ENCODE data around the gene ARMH3.

ARMH3 gene

GRCh38 chr10:101956898-101957297 is 99.1 kb downstream of the ARMH3 start:
- no peak for DNase-seq (ENCODE audit: extremely low spot score, insufficient read length, low read depth)
- no peak for FAIRE-seq

- no peak for FAIRE-seq
- no peak for DNase-seq (ENCODE audit: extremely low spot score, insufficient read length, low read depth)
These were observed 99.9 kb downstream of the ARMH3 start for GRCh38 chr10:101956117-101956516.

GRCh38 chr10:101952191-101952590 is 103.8 kb downstream of the ARMH3 start:
- FAIRE-seq (no peak), DNase-seq (ENCODE audit: extremely low spot score, insufficient read length, low read depth) (no peak)

GRCh38 chr10:101950213-101950612 is 105.8 kb downstream of the ARMH3 start:
- no peak for DNase-seq (ENCODE audit: extremely low spot score, insufficient read length, low read depth)
- FAIRE-seq, result no peak

- FAIRE-seq (no peak), DNase-seq (ENCODE audit: extremely low spot score, insufficient read length, low read depth) (no peak)
These were observed 114.1 kb downstream of the ARMH3 start for GRCh38 chr10:101941871-101942270.

- DNase-seq (ENCODE audit: extremely low spot score, insufficient read length, low read depth), result no peak
- FAIRE-seq, result no peak
These were observed 115.1 kb downstream of the ARMH3 start for GRCh38 chr10:101940916-101941315.

GRCh38 chr10:101939729-101940128 is 116.2 kb downstream of the ARMH3 start:
- DNase-seq (ENCODE audit: extremely low spot score, insufficient read length, low read depth) (no peak), FAIRE-seq (no peak)

- no peak for FAIRE-seq
- no peak for DNase-seq (ENCODE audit: extremely low spot score, insufficient read length, low read depth)
These were observed 116.8 kb downstream of the ARMH3 start for GRCh38 chr10:101939008-101939648.

- FAIRE-seq, result no peak
- DNase-seq (ENCODE audit: extremely low spot score, insufficient read length, low read depth), result no peak
These were observed 117.5 kb downstream of the ARMH3 start for GRCh38 chr10:101938305-101939007.

GRCh38 chr10:101935431-101935830 is 120.5 kb downstream of the ARMH3 start:
- no peak for FAIRE-seq
- no peak for DNase-seq (ENCODE audit: extremely low spot score, insufficient read length, low read depth)

- FAIRE-seq (no peak), DNase-seq (ENCODE audit: extremely low spot score, insufficient read length, low read depth) (no peak)
These were observed 121.2 kb downstream of the ARMH3 start for GRCh38 chr10:101934686-101935305.

GRCh38 chr10:101933976-101934375 is 122.0 kb downstream of the ARMH3 start:
- DNase-seq (ENCODE audit: extremely low spot score, insufficient read length, low read depth) (no peak), FAIRE-seq (no peak)

GRCh38 chr10:101932183-101932582 is 123.8 kb downstream of the ARMH3 start:
- FAIRE-seq, result no peak

GRCh38 chr10:101925027-101925426 is 130.9 kb downstream of the ARMH3 start:
- DNase-seq (ENCODE audit: extremely low spot score, insufficient read length, low read depth), result no peak
- FAIRE-seq, result no peak

More at GRCh38 chr10:101932183-101932582, 123.8 kb downstream of the ARMH3 start:
- no peak for DNase-seq (ENCODE audit: extremely low spot score, insufficient read length, low read depth)

- no peak for DNase-seq (ENCODE audit: extremely low spot score, insufficient read length, low read depth)
- FAIRE-seq, result peak; percentile 80
These were observed 132.7 kb downstream of the ARMH3 start for GRCh38 chr10:101923256-101923655.

GRCh38 chr10:101922846-101923245 is 133.1 kb downstream of the ARMH3 start:
- no peak for FAIRE-seq
- no peak for DNase-seq (ENCODE audit: extremely low spot score, insufficient read length, low read depth)

GRCh38 chr10:101920546-101920945 is 135.4 kb downstream of the ARMH3 start:
- no peak for DNase-seq (ENCODE audit: extremely low spot score, insufficient read length, low read depth)
- FAIRE-seq, result peak; percentile 55

- FAIRE-seq, result no peak
- no peak for DNase-seq (ENCODE audit: extremely low spot score, insufficient read length, low read depth)
These were observed 136.8 kb downstream of the ARMH3 start for GRCh38 chr10:101919026-101919770.

- FAIRE-seq (no peak), DNase-seq (ENCODE audit: extremely low spot score, insufficient read length, low read depth) (no peak)
These were observed 143.3 kb downstream of the ARMH3 start for GRCh38 chr10:101912561-101913179.

GRCh38 chr10:101906586-101907183 is 149.3 kb downstream of the ARMH3 start:
- DNase-seq (ENCODE audit: extremely low spot score, insufficient read length, low read depth), result no peak
- FAIRE-seq, result no peak
